ENCODE data around the gene OR1N2.
"Not testable (repeated sequence)": the region's sequence is repeated elsewhere in the genome, so short reads cannot be mapped to it uniquely, and the experiment has no call there.

Gene OR1N2

GRCh38 chr9:122552812-122553211 lies at the start of gene OR1N2:
Gene OR1N2 (plus strand): TSS chr9:122553112. CDS start chr9:122553212, 100 bp downstream.
- DNase-seq (ENCODE audit: low read depth in 2 of 2): no peak

GRCh38 chr9:122506964-122507363 lies 45.9 kb upstream of the OR1N2 start:
- DNase-seq (ENCODE audit: low read depth in 2 of 2): no peak

GRCh38 chr9:122510502-122510901 lies 42.4 kb upstream of the OR1N2 start, which contains the start of gene OR1J2:
Gene OR1J2 (plus strand): TSS chr9:122510802. CDS start chr9:122510802, 0 bp downstream.
- DNase-seq (ENCODE audit: low read depth in 2 of 2): no peak

GRCh38 chr9:122518226-122518625 lies 34.7 kb upstream of the OR1N2 start:
- no peak for DNase-seq (ENCODE audit: low read depth in 2 of 2)

GRCh38 chr9:122518841-122519240 lies 34.1 kb upstream of the OR1N2 start, which contains the start of gene OR1J4:
Gene OR1J4 (plus strand): TSS chr9:122519141. CDS start chr9:122519141, 0 bp downstream.
- DNase-seq (ENCODE audit: low read depth in 2 of 2): no peak

GRCh38 chr9:122519376-122519775 lies 33.5 kb upstream of the OR1N2 start:
- no peak for DNase-seq (ENCODE audit: low read depth in 2 of 2)

GRCh38 chr9:122526602-122527001 lies 26.3 kb upstream of the OR1N2 start:
- no peak for DNase-seq (ENCODE audit: low read depth in 2 of 2)

GRCh38 chr9:122527193-122527592 lies 25.7 kb upstream of the OR1N2 start, which contains the start of gene OR1N1:
Gene OR1N1 (minus strand): TSS chr9:122527293. CDS start chr9:122527293, 0 bp downstream.
- DNase-seq (ENCODE audit: low read depth in 2 of 2): no peak

- DNase-seq (ENCODE audit: low read depth in 2 of 2): not testable (repeated sequence)
These were observed 21.8 kb upstream of the OR1N2 start for GRCh38 chr9:122531157-122531556.

GRCh38 chr9:122536134-122536533 lies 16.8 kb upstream of the OR1N2 start:
- no peak for DNase-seq (ENCODE audit: low read depth in 2 of 2)

GRCh38 chr9:122537066-122537465 lies 15.8 kb upstream of the OR1N2 start:
- DNase-seq (ENCODE audit: low read depth in 2 of 2): not testable (repeated sequence)

- DNase-seq (ENCODE audit: low read depth in 2 of 2): no peak
These were observed 14.2 kb upstream of the OR1N2 start for GRCh38 chr9:122538757-122539156.

GRCh38 chr9:122546196-122546595 lies 6.7 kb upstream of the OR1N2 start:
- DNase-seq (ENCODE audit: low read depth in 2 of 2): no peak

GRCh38 chr9:122551371-122551770 lies 1.5 kb upstream of the OR1N2 start:
- DNase-seq (ENCODE audit: low read depth in 2 of 2): no peak

- no peak for DNase-seq (ENCODE audit: low read depth in 2 of 2)
These were observed 8.5 kb downstream of the OR1N2 start for GRCh38 chr9:122561446-122561845.

GRCh38 chr9:122562134-122562760 lies 9.3 kb downstream of the OR1N2 start:
- no peak for DNase-seq (ENCODE audit: low read depth in 2 of 2)

- no peak for DNase-seq (ENCODE audit: low read depth in 2 of 2)
These were observed 15.0 kb downstream of the OR1N2 start for GRCh38 chr9:122567901-122568300.

- DNase-seq (ENCODE audit: low read depth in 2 of 2): no peak
These were observed 19.5 kb downstream of the OR1N2 start for GRCh38 chr9:122572456-122572855.

GRCh38 chr9:122579874-122580273 lies 27.0 kb downstream of the OR1N2 start:
- no peak for DNase-seq (ENCODE audit: low read depth in 2 of 2)

GRCh38 chr9:122580360-122580759 lies 27.4 kb downstream of the OR1N2 start:
- DNase-seq (ENCODE audit: low read depth in 2 of 2): no peak

GRCh38 chr9:122583284-122583683 lies 30.4 kb downstream of the OR1N2 start, which contains the start of gene OR1L8:
Gene OR1L8 (minus strand): TSS chr9:122583384. CDS start chr9:122568477, 14,907 bp downstream.
- not testable (repeated sequence) for DNase-seq (ENCODE audit: low read depth in 2 of 2)

Data from stimulated activated CD4-positive, alpha-beta T cell treated with anti-CD3 and anti-CD28 coated beads, Interleukin-4, amount 100 ng/mL, for 48 hours (primary cell).